Suprapubic skin (tissue), 4 donors: ENCODE data around the gene HELZ. TPM values are rescaled to one million over a fixed set of nuclear protein-coding genes. Genes with fewer than 3 reads are reported as not detected.

Experiments
- DNase-seq, 2 donors: peaks; one replicate each; pipeline ENCODE4 v3.0.0-alpha.2; 2019; ENCODE audit warnings: low spot score in 2 of 2
- H3K27ac ChIP-seq: fragments of 200-600 bp; sonication (generic); one replicate; pipeline ENCODE4 v1.5.1; 2019
- H3K27me3 ChIP-seq: fragments of 200-600 bp; sonication (generic); one replicate; pipeline ENCODE4 v1.5.1; 2019
- H3K36me3 ChIP-seq: fragments of 200-600 bp; sonication (generic); one replicate; pipeline ENCODE4 v1.5.1; 2019
- H3K4me1 ChIP-seq: fragments of 200-600 bp; sonication (generic); one replicate; pipeline ENCODE4 v1.5.1; 2019
- H3K4me3 ChIP-seq: fragments of 200-600 bp; sonication (generic); one replicate; pipeline ENCODE4 v1.5.1; 2019; ENCODE audit warnings: mild to moderate bottlenecking
- H3K9me3 ChIP-seq: fragments of 200-600 bp; sonication (generic); one replicate; pipeline ENCODE4 v1.5.1; 2019
- CTCF ChIP-seq, 2 donors: fragments of 200-600 bp in 1 of 2; fragments of 450-650 bp in 1 of 2; sonication (generic) in 1 of 2; IDR thresholded peaks; one replicate each; pipeline ENCODE4 v1.5.1; 2016 to 2019; ENCODE audit warnings: antibody characterized with exemption in 2 of 2, mild to moderate bottlenecking in 1 of 2, moderate library complexity in 1 of 2
- EP300 ChIP-seq: sonication (generic); formaldehyde crosslinking; IDR thresholded peaks from one replicate; pipeline ENCODE4 v1.6.1; 2017; ENCODE audit warnings: antibody characterized with exemption
- POLR2A ChIP-seq, 2 donors: fragments of 450-650 bp; IDR thresholded peaks; one replicate each; pipeline ENCODE4 v1.6.1; 2017; ENCODE audit warnings: antibody characterized with exemption in 2 of 2, mild to moderate bottlenecking in 2 of 2, moderate library complexity in 2 of 2
- POLR2AphosphoS5 ChIP-seq, 3 donors: sonication (generic); formaldehyde crosslinking; IDR thresholded peaks; one replicate each; pipeline ENCODE4 v1.6.1; 2017; ENCODE audit warnings: antibody characterized with exemption in 3 of 3
- WGBS: methylation state at CpG from one replicate; pipeline ENCODE4 v1.1.5; 2018; 5-methylcytosine and 5-hydroxymethylcytosine counted together
- total RNA-seq, 4 donors: library from RNA; depleted of rRNA; stranded (reverse); fragments of >200 nt; gene quantifications; one replicate each; pipeline ENCODE4 v1.1.0, GENCODE V29; 2016

Gene HELZ
- total RNA-seq, 4 donors from 2014 or later, result 30.9 to 88.5 (median 36.7) TPM

DNA sequence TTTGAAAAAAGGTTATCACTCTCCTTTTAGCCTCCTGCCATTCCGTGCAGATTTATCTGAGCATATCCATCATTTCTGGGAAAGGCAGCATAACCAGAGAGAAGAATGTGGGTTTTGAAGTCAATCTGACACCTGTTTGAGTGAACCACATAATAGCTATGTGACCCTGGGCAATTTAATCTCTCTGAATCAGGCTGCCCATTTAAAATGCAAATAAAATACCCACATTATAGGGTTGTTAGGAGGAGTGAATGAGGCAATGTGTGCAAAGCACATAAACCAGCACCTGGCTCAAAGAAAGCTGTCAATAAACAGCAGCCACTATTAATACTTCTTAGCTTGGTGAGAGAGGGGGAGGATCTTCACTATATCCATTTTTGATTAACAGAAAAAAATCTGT, 112.6 kb downstream of the HELZ start:
- H3K27ac ChIP-seq, result no peak overlapping the region
- DNase-seq, result no peak
- no peaks in the 10 kb centered on the region for H3K4me1 ChIP-seq
- H3K36me3 ChIP-seq, result peaks cover 38% of the 10 kb centered on the region
- TF ChIP-seq POLR2AphosphoS5 (IDR thresholded peaks at IDR 0.05), result no peak
- no peak for TF ChIP-seq EP300
- TF ChIP-seq CTCF (IDR thresholded peaks at IDR 0.05), result no peak
- no peak for TF ChIP-seq POLR2A (IDR thresholded peaks at IDR 0.05)
- H3K27me3 ChIP-seq, result no peaks in the 10 kb centered on the region
- H3K9me3 ChIP-seq, result no peaks in the 10 kb centered on the region
- WGBS, result 68% methylated on average over 1 of the region's 1 CpG
- H3K4me3 ChIP-seq, result no peak overlapping the region

- no peaks in the 10 kb centered on the region for H3K9me3 ChIP-seq
- no peak overlapping the region for H3K27ac ChIP-seq
- 94% methylated on average over 4 of the region's 4 CpGs for WGBS
- DNase-seq, result no peak
- H3K36me3 ChIP-seq, result peaks cover 24% of the 10 kb centered on the region
- TF ChIP-seq CTCF (IDR thresholded peaks at IDR 0.05) (no peak), POLR2A (IDR thresholded peaks at IDR 0.05) (no peak), POLR2AphosphoS5 (IDR thresholded peaks at IDR 0.05) (no peak), EP300 (no peak)
- no peaks in the 10 kb centered on the region for H3K27me3 ChIP-seq
- no peak overlapping the region for H3K4me3 ChIP-seq
- H3K4me1 ChIP-seq, result no peaks in the 10 kb centered on the region
Observed at GRCh38 chr17:67130768-67131167, 114.2 kb downstream of the HELZ start.

- no peak overlapping the region for H3K4me3 ChIP-seq
- 92% methylated on average over 3 of the region's 3 CpGs for WGBS
- H3K27me3 ChIP-seq, result no peaks in the 10 kb centered on the region
- TF ChIP-seq EP300 (no peak), POLR2A (IDR thresholded peaks at IDR 0.05) (no peak), CTCF (IDR thresholded peaks at IDR 0.05) (no peak), POLR2AphosphoS5 (IDR thresholded peaks at IDR 0.05) (no peak)
- no peak for DNase-seq
- peaks cover 12% of the 10 kb centered on the region for H3K36me3 ChIP-seq
- no peak overlapping the region for H3K27ac ChIP-seq
- H3K9me3 ChIP-seq, result no peaks in the 10 kb centered on the region
- H3K4me1 ChIP-seq, result no peaks in the 10 kb centered on the region
Observed at GRCh38 chr17:67129283-67129682, 115.7 kb downstream of the HELZ start.

DNA sequence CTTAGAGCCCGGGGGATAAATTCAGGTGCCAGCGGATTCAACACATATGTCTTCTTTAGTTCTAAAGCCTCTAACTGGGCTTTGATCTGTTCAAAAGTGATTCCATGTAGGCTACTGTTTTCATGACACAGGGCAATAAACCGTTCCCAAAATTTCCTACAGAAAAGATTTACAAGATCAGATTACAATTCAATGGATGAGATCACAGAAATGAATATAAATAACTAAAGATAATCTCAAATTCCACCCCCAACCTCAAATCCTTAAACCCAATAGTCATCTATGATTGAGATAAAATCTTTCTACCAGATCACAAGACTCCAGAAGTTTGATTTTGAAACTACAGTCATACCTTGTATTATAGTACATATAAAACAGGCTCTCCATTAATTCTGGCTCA, 116.3 kb downstream of the HELZ start:
- no peaks in the 10 kb centered on the region for H3K27me3 ChIP-seq
- H3K9me3 ChIP-seq, result no peaks in the 10 kb centered on the region
- WGBS, result 88% methylated on average over 3 of the region's 3 CpGs
- no peaks in the 10 kb centered on the region for H3K4me1 ChIP-seq
- H3K27ac ChIP-seq, result no peak overlapping the region
- no peak for DNase-seq
- TF ChIP-seq CTCF (IDR thresholded peaks at IDR 0.05) (no peak), POLR2AphosphoS5 (IDR thresholded peaks at IDR 0.05) (no peak), EP300 (no peak), POLR2A (IDR thresholded peaks at IDR 0.05) (no peak)
- H3K4me3 ChIP-seq, result no peak overlapping the region
- peaks cover 9% of the 10 kb centered on the region for H3K36me3 ChIP-seq

DNA sequence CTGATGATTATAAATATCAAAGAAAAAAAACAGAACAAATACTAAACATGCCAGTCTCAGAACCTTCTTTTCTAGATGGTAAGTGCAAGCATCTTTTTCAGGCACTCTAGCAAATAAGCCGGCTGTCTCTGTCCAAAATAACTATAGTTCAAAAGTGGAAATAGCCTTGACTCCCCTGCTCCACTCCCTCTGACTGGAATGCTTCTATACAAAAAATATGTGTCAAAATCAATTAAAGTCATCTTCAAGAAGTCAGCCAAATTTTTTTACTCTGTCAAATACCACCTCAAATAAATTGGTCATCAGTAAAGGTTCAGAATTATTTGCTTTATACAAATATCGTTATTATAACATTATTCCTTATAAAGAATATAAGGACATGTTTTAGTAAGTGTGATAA, 117.1 kb downstream of the HELZ start:
- Histone ChIP-seq H3K27ac (no peak overlapping the region), H3K36me3 (peaks cover 12% of the 10 kb centered on the region), H3K4me3 (no peak overlapping the region)

More for the DNA sequence above, 117.1 kb downstream of the HELZ start:
- no peak for DNase-seq
- H3K27me3 ChIP-seq, result no peaks in the 10 kb centered on the region
- no peaks in the 10 kb centered on the region for H3K4me1 ChIP-seq
- TF ChIP-seq POLR2A (IDR thresholded peaks at IDR 0.05) (no peak), POLR2AphosphoS5 (IDR thresholded peaks at IDR 0.05) (no peak), EP300 (no peak), CTCF (IDR thresholded peaks at IDR 0.05) (no peak)
- 95% methylated on average over 2 of the region's 2 CpGs for WGBS
- no peaks in the 10 kb centered on the region for H3K9me3 ChIP-seq
